Tibial nerve (tissue), 4 donors: ENCODE results near the gene KANTR.

Experiments used
- CTCF ChIP-seq, 5 experiments: fragments of 200-600 bp in 3 of 5; fragments of 450-650 bp in 2 of 5; sonication (generic) in 3 of 5; IDR thresholded peaks; one replicate each; pipeline ENCODE4 v1.5.1; 2016 to 2019; ENCODE audit warnings: antibody characterized with exemption in 5 of 5, mild to moderate bottlenecking in 3 of 5, moderate library complexity in 2 of 5
- EP300 ChIP-seq, 2 donors: sonication (generic); formaldehyde crosslinking; IDR thresholded peaks; one replicate each; pipeline ENCODE4 v1.6.1; 2017; ENCODE audit warnings: antibody characterized with exemption in 2 of 2, mild to moderate bottlenecking in 1 of 2
- POLR2A ChIP-seq, 2 donors: fragments of 450-650 bp; IDR thresholded peaks; one replicate each; pipeline ENCODE4 v1.6.1; 2017; ENCODE audit warnings: antibody characterized with exemption in 2 of 2, mild to moderate bottlenecking in 2 of 2, moderate library complexity in 2 of 2

GRCh38 chrX:53075011-53075410, 18.9 kb upstream of the KANTR start:
- TF ChIP-seq CTCF (IDR thresholded peaks at IDR 0.05): no peak
- no peak for TF ChIP-seq POLR2A (IDR thresholded peaks at IDR 0.05)
- TF ChIP-seq EP300 (IDR thresholded peaks at IDR 0.05): no peak
